H1 (cell line): ENCODE results near the gene DDX56. TPM values are rescaled to one million over a fixed set of nuclear protein-coding genes. Genes with fewer than 3 reads are reported as not detected.

ENCODE experiments used
- RXRA ChIP-seq: IDR thresholded peaks from 2 replicates; pipeline ENCODE4 v1.6.1; 2011; ENCODE audit warnings: low read depth, mild to moderate bottlenecking, low read length, moderate library complexity; ENCODE audit not compliant: insufficient read depth
- TAF1 ChIP-seq: IDR thresholded peaks from 2 replicates; pipeline ENCODE4 v1.6.1; 2011; ENCODE audit warnings: mild to moderate bottlenecking, low read depth, low read length
- TAF7 ChIP-seq: optimal IDR thresholded peaks from 2 replicates; pipeline ENCODE3; 2011; ENCODE audit warnings: low read depth, mild to moderate bottlenecking, inconsistent platforms, low read length, moderate library complexity, borderline replicate concordance
- TEAD4 ChIP-seq: IDR thresholded peaks from 2 replicates; pipeline ENCODE4 v1.6.1; 2012; ENCODE audit warnings: low read depth, low read length, inconsistent platforms, mixed read lengths
- polyA plus RNA-seq, 7 experiments: library from polyadenylated mRNA; depleted of rRNA in 3 of 7; stranded (reverse) in 5 of 7; unstranded in 2 of 7; fragments of >200 nt in 5 of 7; fragments of 200-250 nt in 2 of 7; gene quantifications; 1 replicate in 5 of 7; 2 replicates in 1 of 7; 4 replicates in 1 of 7; pipeline versions ENCODE4 v1.2.1 to v1.2.3, GENCODE V29; 2011 to 2013; ENCODE audit warnings: missing spikeins in 2 of 7, mixed read lengths in 2 of 7
- total RNA-seq: library from RNA; stranded (reverse); fragmentation: NEBNext Ultra II Directional; extraction: Animal tissue kit (Norgen Biotek cat#: 25700); gene quantifications from 2 replicates; pipeline ENCODE4 v1.2.1, GENCODE V29; 2021

The DDX56 gene
- total and polyA plus RNA-seq, 2 of the 8 experiments (the other 6 are each of a cell fraction or from before 2014, with no cell fraction given) = 56.9 to 81.6 TPM

- TF ChIP-seq TAF7 = no peak
- no peak for TF ChIP-seq TEAD4
- TF ChIP-seq RXRA = no peak
- no peak for TF ChIP-seq TAF1
Measured at GRCh38 chr7:44538798-44539668, 34.7 kb downstream of the DDX56 start (continued).
